ENCODE results near the gene ENG. TPM values are rescaled to one million over a fixed set of nuclear protein-coding genes. Genes with fewer than 3 reads are reported as not detected.

The ENG gene
- total RNA-seq, 4 donors from 2014 or later, result 45.6 to 115 (median 51.1) TPM

GRCh38 chr9:127890053-127890452 lies 35.6 kb upstream of the ENG start:
- WGBS, 2 donors, result 94 to 97% methylated on average over 3 of the region's 3 CpGs
- H3K4me3 ChIP-seq (replicated peaks in 1 of 3), result no peak overlapping the region
- no peak for TF ChIP-seq CTCF (IDR thresholded peaks at IDR 0.05)
- no peak for TF ChIP-seq POLR2A (IDR thresholded peaks at IDR 0.05)
- intact Hi-C loops (cut with DNase I), result no loop called here
- no peaks in the 10 kb centered on the region for H3K9me3 ChIP-seq
- H3K36me3 ChIP-seq, result peaks cover 37 to 42% of the 10 kb centered on the region in 2 donors
- no peaks in the 10 kb centered on the region for H3K27me3 ChIP-seq
- no peak for DNase-seq
- peaks cover 0 to 10% of the 10 kb centered on the region in 2 donors for H3K4me1 ChIP-seq
- H3K27ac ChIP-seq, result no peak overlapping the region

GRCh38 chr9:127887792-127888191 lies 33.3 kb upstream of the ENG start:
- Histone ChIP-seq H3K27ac (no peak overlapping the region), H3K4me3 (replicated peaks in 1 of 3) (no peak overlapping the region), H3K9me3 (no peaks in the 10 kb centered on the region), H3K27me3 (no peaks in the 10 kb centered on the region), H3K4me1 (peaks cover 0 to 22% of the 10 kb centered on the region in 2 donors), H3K36me3 (peaks cover 17 to 22% of the 10 kb centered on the region in 2 donors)
- intact Hi-C loops (cut with DNase I), result no loop called here
- 57 to 75% methylated on average over 2 of the region's 2 CpGs for WGBS, 2 donors
- peak; percentile 45 to 46 for DNase-seq
- TF ChIP-seq POLR2A (IDR thresholded peaks at IDR 0.05) (no peak), CTCF (IDR thresholded peaks at IDR 0.05) (peak in 3 of 6 experiments; percentile 34 to 54 (median 43))

- Histone ChIP-seq H3K36me3 (peaks cover 14 to 20% of the 10 kb centered on the region in 2 donors), H3K4me3 (replicated peaks in 1 of 3) (no peak overlapping the region), H3K27me3 (no peaks in the 10 kb centered on the region), H3K27ac (no peak overlapping the region), H3K4me1 (peaks cover 0 to 22% of the 10 kb centered on the region in 2 donors), H3K9me3 (no peaks in the 10 kb centered on the region)
- no peak for DNase-seq
- 97 to 98% methylated on average over 14 to 17 of the region's 18 CpGs for WGBS, 2 donors
- TF ChIP-seq POLR2A (IDR thresholded peaks at IDR 0.05) (no peak), CTCF (IDR thresholded peaks at IDR 0.05) (no peak)
- intact Hi-C loops (cut with DNase I), result no loop called here
Observed at GRCh38 chr9:127886401-127886972, 32.0 kb upstream of the ENG start.

GRCh38 chr9:127885508-127886281 lies 31.2 kb upstream of the ENG start:
- Histone ChIP-seq H3K36me3 (peaks cover 10 to 20% of the 10 kb centered on the region in 2 donors), H3K27me3 (no peaks in the 10 kb centered on the region), H3K9me3 (no peaks in the 10 kb centered on the region), H3K27ac (no peak overlapping the region), H3K4me3 (replicated peaks in 1 of 3) (no peak overlapping the region), H3K4me1 (peaks cover 0 to 22% of the 10 kb centered on the region in 2 donors)
- intact Hi-C loops (cut with DNase I), result no loop called here
- TF ChIP-seq CTCF (IDR thresholded peaks at IDR 0.05) (no peak), POLR2A (IDR thresholded peaks at IDR 0.05) (no peak)
- 69 to 78% methylated on average over 12 to 13 of the region's 13 CpGs for WGBS, 2 donors
- DNase-seq, result no peak

- 73 to 82% methylated on average over 7 to 15 of the region's 15 CpGs for WGBS, 2 donors
- no peak for TF ChIP-seq POLR2A (IDR thresholded peaks at IDR 0.05)
- TF ChIP-seq CTCF (IDR thresholded peaks at IDR 0.05), result no peak
- Histone ChIP-seq H3K4me1 (peaks cover 0 to 22% of the 10 kb centered on the region in 2 donors), H3K27ac (peak overlapping the region in 1 of 3 donors; percentile 53), H3K36me3 (peaks cover 6 to 16% of the 10 kb centered on the region in 2 donors), H3K4me3 (replicated peaks in 1 of 3) (no peak overlapping the region), H3K27me3 (no peaks in the 10 kb centered on the region), H3K9me3 (no peaks in the 10 kb centered on the region)
- intact Hi-C loops (cut with DNase I), result no loop called here
- DNase-seq, result no peak
Observed at GRCh38 chr9:127884976-127885490, 30.6 kb upstream of the ENG start.
